Ovary (tissue), 9 donors: Measurements from ENCODE around the gene NR2F1. TPM values are rescaled to one million over a fixed set of nuclear protein-coding genes. Genes with fewer than 3 reads are reported as not detected.
A peak's percentile ranks its signal among the peaks of the same experiment; 100 is the strongest.

Source experiments
- DNase-seq, 5 donors: peaks; one replicate each; pipeline ENCODE4 v3.0.0-alpha.2; 2019 to 2020
- H3K27ac ChIP-seq, 2 donors: fragments of 200-600 bp; one replicate each; pipeline versions ENCODE4 v1.5.1 to v1.8.0; 2019 to 2022
- H3K27me3 ChIP-seq: fragments of 200-600 bp; one replicate; pipeline ENCODE4 v1.8.0; 2022
- H3K36me3 ChIP-seq: fragments of 200-600 bp; sonication (generic); one replicate; pipeline ENCODE4 v1.5.1; 2019
- H3K4me1 ChIP-seq: one replicate; pipeline ENCODE4 v1.8.1; 2013; ENCODE audit warnings: mild to moderate bottlenecking, moderate library complexity; ENCODE audit not compliant: insufficient read depth
- H3K4me3 ChIP-seq: fragments of 200-600 bp; sonication (generic); one replicate; pipeline ENCODE4 v1.5.1; 2017
- H3K9me3 ChIP-seq, 2 donors: fragments of 200-600 bp in 1 of 2; sonication (generic) in 1 of 2; one replicate each; pipeline versions ENCODE4 v1.5.1 to v1.8.1; 2013 to 2019; ENCODE audit warnings: mild to moderate bottlenecking in 1 of 2, moderate library complexity in 1 of 2
- EP300 ChIP-seq: sonication (generic); formaldehyde crosslinking; IDR thresholded peaks from one replicate; pipeline ENCODE4 v1.6.1; 2017; ENCODE audit warnings: antibody characterized with exemption
- POLR2A ChIP-seq: fragments of 450-650 bp; IDR thresholded peaks from one replicate; pipeline ENCODE4 v1.6.1; 2017; ENCODE audit warnings: antibody characterized with exemption, mild to moderate bottlenecking, moderate library complexity
- WGBS, 3 donors: extraction: QIAGEN DNeasy Blood & Tissue Kit in 1 of 3; methylation state at CpG; one replicate each; pipeline versions ENCODE4 v1.1.5 to v1.1.7; 2013 to 2017; 5-methylcytosine and 5-hydroxymethylcytosine counted together
- intact Hi-C, 4 donors: fragments of 100-400 bp; cut with DNase I; formaldehyde crosslinking; loops; one replicate each; pipeline versions ENCODE4 v1.11.0 to v1.15.1; 2022 to 2023
- polyA plus RNA-seq, 2 donors: library from polyadenylated mRNA; stranded (reverse); fragments of 200-250 nt in 1 of 2; fragments of 350-450 nt in 1 of 2; fragmentation: Illumina TruSeq in 1 of 2; extraction: RNeasy Lipid Tissue Mini Kit (QIAGEN cat#74804) in 1 of 2; gene quantifications; one replicate each; pipeline ENCODE4 v1.2.3, GENCODE V29; 2013 to 2014
- total RNA-seq, 7 donors: library from RNA; depleted of rRNA in 2 of 7; stranded (reverse); fragments of >200 nt in 2 of 7; fragmentation: NEBNext Ultra II Directional in 3 of 7; extraction: Animal tissue kit (Norgen Biotek cat#: 25700) in 3 of 7; gene quantifications; one replicate each; pipeline versions ENCODE4 v1.1.0 to v1.2.4, GENCODE V29; 2016 to 2023
- TF ChIP-seq, protein P1 (sequence below), 3 donors: fragments of 450-650 bp in 2 of 3; fragments of 200-600 bp in 1 of 3; IDR thresholded peaks; one replicate each; pipeline versions ENCODE4 v1.5.1 to v1.8.0; 2016 to 2022; ENCODE audit warnings: antibody characterized with exemption in 3 of 3, mild to moderate bottlenecking in 1 of 3
- donor health status: DM: no; HTN: no; CAD: no; lungs with moderate emphysema.
- donor health status: DM: no; HTN: no; CAD: no.
- donor health status: Bipolar disorder and iron deficiency.
- donor health status: DM: yes; HTN: yes; CAD: no.
- donor health status: DM: no; HTN: no; CAD: no.
- donor health status: DM: yes; HTN: yes; CAD: no.

Gene NR2F1
- total and polyA plus RNA-seq, 9 donors, result 47.6 to 179 (median 71.5) TPM

- WGBS, 3 donors, result 92 to 94% (median 93%) methylated on average over 29 of the region's 29 CpGs
- Histone ChIP-seq H3K27ac (no peak overlapping the region), H3K36me3 (no peaks in the 10 kb centered on the region), H3K27me3 (no peaks in the 10 kb centered on the region), H3K4me1 (no peaks in the 10 kb centered on the region), H3K9me3 (no peaks in the 10 kb centered on the region), H3K4me3 (no peak overlapping the region)
- no peak for DNase-seq
- TF ChIP-seq, protein P1, sequence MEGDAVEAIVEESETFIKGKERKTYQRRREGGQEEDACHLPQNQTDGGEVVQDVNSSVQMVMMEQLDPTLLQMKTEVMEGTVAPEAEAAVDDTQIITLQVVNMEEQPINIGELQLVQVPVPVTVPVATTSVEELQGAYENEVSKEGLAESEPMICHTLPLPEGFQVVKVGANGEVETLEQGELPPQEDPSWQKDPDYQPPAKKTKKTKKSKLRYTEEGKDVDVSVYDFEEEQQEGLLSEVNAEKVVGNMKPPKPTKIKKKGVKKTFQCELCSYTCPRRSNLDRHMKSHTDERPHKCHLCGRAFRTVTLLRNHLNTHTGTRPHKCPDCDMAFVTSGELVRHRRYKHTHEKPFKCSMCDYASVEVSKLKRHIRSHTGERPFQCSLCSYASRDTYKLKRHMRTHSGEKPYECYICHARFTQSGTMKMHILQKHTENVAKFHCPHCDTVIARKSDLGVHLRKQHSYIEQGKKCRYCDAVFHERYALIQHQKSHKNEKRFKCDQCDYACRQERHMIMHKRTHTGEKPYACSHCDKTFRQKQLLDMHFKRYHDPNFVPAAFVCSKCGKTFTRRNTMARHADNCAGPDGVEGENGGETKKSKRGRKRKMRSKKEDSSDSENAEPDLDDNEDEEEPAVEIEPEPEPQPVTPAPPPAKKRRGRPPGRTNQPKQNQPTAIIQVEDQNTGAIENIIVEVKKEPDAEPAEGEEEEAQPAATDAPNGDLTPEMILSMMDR (IDR thresholded peaks at IDR 0.05), result no peak
- no peak for TF ChIP-seq EP300
- no peak for TF ChIP-seq POLR2A
- intact Hi-C loops, result loop anchor here in 1 of 4 donors (10.0 kb wide), 1 partner anchor 199 kb away; no protein-coding TSS in a partner anchor
Observed at GRCh38 chr5:93595420-93596147, 12.6 kb downstream of the NR2F1 start.

GRCh38 chr5:93596310-93596675 is 13.3 kb downstream of the NR2F1 start:
- no peak overlapping the region for H3K27ac ChIP-seq
- H3K27me3 ChIP-seq, result no peaks in the 10 kb centered on the region
- intact Hi-C loops, result loop anchor here in 1 of 4 donors (10.0 kb wide), 1 partner anchor 199 kb away; no protein-coding TSS in a partner anchor

GRCh38 chr5:93596676-93597490 is 13.9 kb downstream of the NR2F1 start:
- intact Hi-C loops, result loop anchor here in 1 of 4 donors (10.0 kb wide), 1 partner anchor 198 kb away; no protein-coding TSS in a partner anchor
- DNase-seq, result no peak
- Histone ChIP-seq H3K4me1 (no peaks in the 10 kb centered on the region), H3K36me3 (no peaks in the 10 kb centered on the region), H3K9me3 (no peaks in the 10 kb centered on the region), H3K27me3 (no peaks in the 10 kb centered on the region), H3K27ac (no peak overlapping the region), H3K4me3 (no peak overlapping the region)
- TF ChIP-seq EP300 (no peak), POLR2A (no peak)
- TF ChIP-seq, protein P1 (IDR thresholded peaks at IDR 0.05), result no peak
- WGBS, 3 donors, result 84 to 87% (median 85%) methylated on average over 31 to 40 of the region's 40 CpGs

More at GRCh38 chr5:93596310-93596675, 13.3 kb downstream of the NR2F1 start:
- Histone ChIP-seq H3K9me3 (no peaks in the 10 kb centered on the region), H3K36me3 (no peaks in the 10 kb centered on the region), H3K4me3 (no peak overlapping the region), H3K4me1 (no peaks in the 10 kb centered on the region)
- 71 to 73% (median 72%) methylated on average over 14 of the region's 14 CpGs for WGBS, 3 donors
- TF ChIP-seq, protein P1 (IDR thresholded peaks at IDR 0.05), result no peak
- TF ChIP-seq EP300, result no peak
- no peak for TF ChIP-seq POLR2A
- DNase-seq, result peak in 1 of 5 donors; percentile 33

GRCh38 chr5:93598091-93599000 is 15.3 kb downstream of the NR2F1 start:
- TF ChIP-seq, protein P1 (IDR thresholded peaks at IDR 0.05), result no peak
- TF ChIP-seq EP300 (no peak), POLR2A (no peak)
- no peaks in the 10 kb centered on the region for H3K4me1 ChIP-seq
- H3K27ac ChIP-seq, result no peak overlapping the region
- intact Hi-C loops, result loop anchor here in 1 of 4 donors (10.0 kb wide), 1 partner anchor 196 kb away; no protein-coding TSS in a partner anchor
- no peak overlapping the region for H3K4me3 ChIP-seq
- no peaks in the 10 kb centered on the region for H3K27me3 ChIP-seq
- no peak for DNase-seq
- 86 to 90% (median 89%) methylated on average over 28 of the region's 28 CpGs for WGBS, 3 donors
- H3K9me3 ChIP-seq, result no peaks in the 10 kb centered on the region
- no peaks in the 10 kb centered on the region for H3K36me3 ChIP-seq
